ENCODE data around the gene TRIO.

- TF ChIP-seq CTCF (optimal IDR thresholded peaks at IDR 0.05 in 1 of 3, IDR thresholded peaks at IDR 0.05 in 1 of 3, conservative IDR thresholded peaks at IDR 0.05 in 1 of 3; ENCODE audit: extremely low read depth in 1 of 3, insufficient read depth in 2 of 3, low read length in 3 of 3) (no peak), EZH2 (IDR thresholded peaks at IDR 0.05; ENCODE audit: low read length) (no peak)
Observed at GRCh38 chr5:14134771-14135170, 8.4 kb upstream of the TRIO start.

Data from keratinocyte (primary cell).